IMR-90 (cell line): ENCODE data around the gene HYDIN. TPM values are rescaled to one million over a fixed set of nuclear protein-coding genes. Genes with fewer than 3 reads are reported as not detected.

Experiments used
- ATAC-seq: fragments of 200-7000 bp; cut with Tn5 transposase; 2 replicates; pipeline ENCODE4 v1.9.1; 2020; ENCODE audit warnings: low read depth, mild to moderate bottlenecking, moderate library complexity
- BruUV-seq: library from RNA; stranded (reverse); fragments of 400-500 nt; replicated peaks from 2 replicates; lab custom pipeline; 2021; lab: Mats Ljungman, UMichigan
- CTCF ChIA-PET: fragments of 300-600 bp; formaldehyde crosslinking; extraction: SDS; loops from one replicate; lab custom pipeline; 2021; ENCODE audit warnings: antibody characterized with exemption; lab: Yijun Ruan, JAX
- POLR2A ChIA-PET: fragments of 300-600 bp; sonication (Branson Sonifier 250); formaldehyde crosslinking; loops from one replicate; lab custom pipeline; 2022; ENCODE audit warnings: antibody characterized with exemption; ENCODE audit not compliant: unreplicated experiment; lab: Charles Lee
- DNase-seq: peaks from one replicate; pipeline ENCODE4 v3.0.0; 2013
- H2AFZ ChIP-seq: replicated peaks from 2 replicates; pipeline ENCODE3; 2013; ENCODE audit warnings: low read length, mild to moderate bottlenecking; ENCODE audit not compliant: poor library complexity
- H2AK5ac ChIP-seq: 2 replicates; pipeline ENCODE4 v1.6.1; 2013; ENCODE audit warnings: low read depth, low read length, inconsistent platforms
- H2AK9ac ChIP-seq: replicated peaks from 2 replicates; pipeline ENCODE3; 2013; ENCODE audit warnings: mild to moderate bottlenecking, low read depth, low read length, moderate library complexity; ENCODE audit not compliant: poor library complexity
- H2BK120ac ChIP-seq: 2 replicates; pipeline ENCODE4 v1.6.1; 2013; ENCODE audit warnings: low read depth, low read length, inconsistent platforms
- H2BK15ac ChIP-seq: 3 replicates; pipeline ENCODE4 v1.6.1; 2013; ENCODE audit warnings: low read depth, low read length, inconsistent platforms
- H2BK20ac ChIP-seq: 2 replicates; pipeline ENCODE4 v1.6.1; 2013; ENCODE audit warnings: low read depth, mild to moderate bottlenecking, inconsistent platforms, low read length, moderate library complexity
- H2BK5ac ChIP-seq: 2 replicates; pipeline ENCODE4 v1.6.1; 2013; ENCODE audit warnings: mild to moderate bottlenecking, low read depth, low read length, inconsistent platforms; ENCODE audit not compliant: poor library complexity, severe bottlenecking
- H3K14ac ChIP-seq: replicated peaks from 2 replicates; pipeline ENCODE4 v1.6.1; 2013; ENCODE audit warnings: low read depth, low read length, inconsistent platforms
- H3K18ac ChIP-seq: 2 replicates; pipeline ENCODE4 v1.6.1; 2013; ENCODE audit warnings: low read depth, low read length, control low read depth
- H3K23ac ChIP-seq: 2 replicates; pipeline ENCODE4 v1.6.1; 2013; ENCODE audit warnings: low read depth, low read length, inconsistent platforms
- H3K27ac ChIP-seq: 2 replicates; pipeline ENCODE4 v1.5.1; 2013; ENCODE audit warnings: mild to moderate bottlenecking, control low read depth, low read length; ENCODE audit not compliant: insufficient read depth
- H3K27me3 ChIP-seq: 2 replicates; pipeline ENCODE4 v1.6.1; 2013; ENCODE audit warnings: low read length; ENCODE audit not compliant: control insufficient read depth, insufficient read depth
- H3K36me3 ChIP-seq: 2 replicates; pipeline ENCODE4 v1.6.1; 2013; ENCODE audit warnings: low read length, mixed read lengths; ENCODE audit not compliant: control insufficient read depth, insufficient read depth
- H3K4ac ChIP-seq: 2 replicates; pipeline ENCODE4 v1.6.1; 2013; ENCODE audit warnings: low read depth, low read length, inconsistent platforms
- H3K4me1 ChIP-seq: 2 replicates; pipeline ENCODE4 v1.6.1; 2013; ENCODE audit warnings: low read length, mixed read lengths; ENCODE audit not compliant: control insufficient read depth, insufficient read depth
- H3K4me2 ChIP-seq: 2 replicates; pipeline ENCODE4 v1.6.1; 2013; ENCODE audit warnings: low read depth, mild to moderate bottlenecking, control low read depth, low read length, moderate library complexity
- H3K4me3 ChIP-seq: 2 replicates; pipeline ENCODE4 v1.5.1; 2013; ENCODE audit warnings: low read depth, mild to moderate bottlenecking, control low read depth, low read length, moderate library complexity; ENCODE audit not compliant: insufficient read depth
- H3K56ac ChIP-seq: 2 replicates; pipeline ENCODE4 v1.6.1; 2013; ENCODE audit warnings: low read length, inconsistent platforms; ENCODE audit not compliant: insufficient read depth; ENCODE audit errors: extremely low read depth
- H3K79me1 ChIP-seq, 2 experiments: 2 replicates each; pipeline ENCODE4 v1.6.1; 2013; ENCODE audit warnings: low read length in 2 of 2, inconsistent platforms in 1 of 2, low read depth in 1 of 2
- H3K9ac ChIP-seq: 2 replicates; pipeline ENCODE4 v1.6.1; 2013; ENCODE audit warnings: low read depth, low read length, control low read depth
- H3K9me1 ChIP-seq: 2 replicates; pipeline ENCODE4 v1.6.1; 2013; ENCODE audit warnings: low read length, inconsistent platforms; ENCODE audit not compliant: insufficient read depth
- H3K9me3 ChIP-seq: 2 replicates; pipeline ENCODE4 v1.6.1; 2013; ENCODE audit warnings: low read length; ENCODE audit not compliant: control insufficient read depth, insufficient read depth
- H4K20me1 ChIP-seq: 2 replicates; pipeline ENCODE4 v1.6.1; 2013; ENCODE audit warnings: low read length, inconsistent platforms; ENCODE audit not compliant: insufficient read depth
- H4K5ac ChIP-seq: 2 replicates; pipeline ENCODE4 v1.6.1; 2013; ENCODE audit warnings: mild to moderate bottlenecking, low read depth, low read length, control low read depth
- H4K8ac ChIP-seq, 2 experiments: 2 replicates each; pipeline ENCODE4 v1.6.1; 2013; ENCODE audit warnings: low read depth in 2 of 2, low read length in 2 of 2, control low read depth in 1 of 2, inconsistent platforms in 1 of 2
- H4K91ac ChIP-seq: 2 replicates; pipeline ENCODE4 v1.6.1; 2013; ENCODE audit warnings: low read depth, low read length, inconsistent platforms; ENCODE audit not compliant: insufficient read depth
- BHLHE40 ChIP-seq: fragments of 150-350 bp; IDR thresholded peaks from 2 replicates; pipeline ENCODE4 v1.6.1; 2016; ENCODE audit warnings: mild to moderate bottlenecking, low read depth, low read length
- POLR2A ChIP-seq: IDR thresholded peaks from 2 replicates; pipeline ENCODE4 v1.6.1; 2012; ENCODE audit warnings: mild to moderate bottlenecking, low read depth, low read length
- RAD21 ChIP-seq: IDR thresholded peaks from 2 replicates; pipeline ENCODE4 v1.6.1; 2012; ENCODE audit warnings: low read length, improper control_type of control experiment
- WGBS, 2 experiments: methylation state at CpG; one replicate each; pipeline versions ENCODE4 v1.1.5 to v1.1.7; 2013; ENCODE audit warnings: missing lambda C conversion rate in 2 of 2; ENCODE audit not compliant: insufficient read length in 1 of 2; ENCODE audit errors: extremely low coverage in 2 of 2; 5-methylcytosine and 5-hydroxymethylcytosine counted together
- dilution Hi-C: fragments of 300-500 bp; cut with HindIII; formaldehyde crosslinking; loops from one replicate; pipeline ENCODE4 v1.14.3; 2018; ENCODE audit warnings: low sequenced_read_pairs; ENCODE audit not compliant: unreplicated experiment
- in situ Hi-C: fragments of 300-500 bp; cut with MboI; formaldehyde crosslinking; loops from 3 replicates; pipeline ENCODE4 v1.14.3; 2019; ENCODE audit warnings: low sequenced_read_pairs, inconsistent platforms, mixed read lengths
- intact Hi-C: fragments of 100-400 bp; cut with micrococcal nuclease; formaldehyde crosslinking; loops from 2 replicates; pipeline ENCODE4 v1.10.0; 2022
- polyA plus RNA-seq, 3 experiments: library from polyadenylated mRNA; depleted of rRNA; stranded (reverse); fragments of >200 nt; gene quantifications; 2 replicates each; pipeline ENCODE4 v1.2.3, GENCODE V29; 2012; ENCODE audit warnings: low replicate concordance in 1 of 3
- total RNA-seq: library from RNA; depleted of rRNA; stranded (reverse); fragments of >200 nt; gene quantifications from 2 replicates; pipeline ENCODE4 v1.2.3, GENCODE V29; 2012

The HYDIN gene
- total and polyA plus RNA-seq, 2 of the 4 experiments (the other 2 are of a cell fraction), result 0.18 to 0.27 TPM

DNA sequence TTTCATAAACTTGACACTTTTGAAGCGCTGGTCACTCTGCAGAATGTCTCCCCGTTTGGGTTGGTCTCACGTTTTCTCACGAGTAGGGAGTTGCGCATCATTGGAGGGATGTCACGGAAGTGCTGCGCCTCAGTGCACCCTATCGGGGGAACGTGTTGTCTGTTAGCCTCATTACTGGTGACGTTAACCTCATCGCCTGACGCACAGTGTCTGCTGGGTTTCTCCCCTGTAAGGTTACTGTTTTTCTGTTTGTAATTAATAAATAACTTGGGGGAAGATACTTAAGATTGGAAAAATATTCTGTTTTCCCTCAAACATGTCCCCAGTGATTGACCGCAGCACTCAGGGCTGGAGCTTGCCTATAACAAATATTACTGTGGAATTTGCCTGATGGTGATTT lies 456.3 kb downstream of the HYDIN start:
- H3K4ac ChIP-seq, result no peak overlapping the region
- intact Hi-C loops, result loop anchor here (10.0 kb wide), 2 partner anchors 219 to 581 kb away; partner anchors contain the start of gene CALB2
- H2BK120ac ChIP-seq, result no peak overlapping the region
- CTCF ChIA-PET, result no interaction called here
- H3K4me3 ChIP-seq, result no peak overlapping the region
- dilution Hi-C loops, result no loop called here
- peaks cover 0 to 30% of the 10 kb centered on the region in 2 experiments; a peak in 2 of 4 replicates for H3K79me1 ChIP-seq
- in situ Hi-C loops, result loop anchor here (10.0 kb wide), 1 partner anchor 239 kb away; no protein-coding TSS in a partner anchor
- no TSS peak for BruUV-seq
- WGBS, 2 experiments, result 85% methylated on average over 4 of the region's 13 CpGs; no CpG with 5 or more reads in 1 of the 2 experiments
- H3K4me2 ChIP-seq, result no peak overlapping the region
- H3K56ac ChIP-seq, result no peak overlapping the region
- no peak overlapping the region for H4K8ac ChIP-seq
- no peak for ATAC-seq
- no peak overlapping the region for H2AK5ac ChIP-seq
- no peak overlapping the region for H2AFZ ChIP-seq
- H3K9me3 ChIP-seq, result no peaks in the 10 kb centered on the region
- H2BK20ac ChIP-seq, result no peak overlapping the region
- H3K27ac ChIP-seq, result no peak overlapping the region
- no peaks in the 10 kb centered on the region for H3K27me3 ChIP-seq
- H3K14ac ChIP-seq, result no peak overlapping the region
- H2BK5ac ChIP-seq, result no peak overlapping the region
- no peak for DNase-seq
- H2BK15ac ChIP-seq, result no peak overlapping the region
- H3K18ac ChIP-seq, result no peak overlapping the region
- H2AK9ac ChIP-seq, result no peak overlapping the region
- TF ChIP-seq POLR2A, result no peak
- TF ChIP-seq RAD21, result no peak
- no peak for TF ChIP-seq BHLHE40
- POLR2A ChIA-PET, result no interaction called here
- H4K20me1 ChIP-seq, result peaks cover 3% of the 10 kb centered on the region
- H4K91ac ChIP-seq, result no peak overlapping the region
- H4K5ac ChIP-seq, result no peak overlapping the region
- no peak overlapping the region for H3K9ac ChIP-seq
- peaks cover 4% of the 10 kb centered on the region; the same call in 1 of the 2 replicates for H3K4me1 ChIP-seq
- peaks cover 6% of the 10 kb centered on the region for H3K9me1 ChIP-seq
- no peak overlapping the region for H3K23ac ChIP-seq
- H3K36me3 ChIP-seq, result peaks cover 21% of the 10 kb centered on the region
